Measurements from ENCODE around the gene TRIM72.
"Not testable (repeated sequence)": the region's sequence is repeated elsewhere in the genome, so short reads cannot be mapped to it uniquely, and the experiment has no call there.

Gene TRIM72

DNA sequence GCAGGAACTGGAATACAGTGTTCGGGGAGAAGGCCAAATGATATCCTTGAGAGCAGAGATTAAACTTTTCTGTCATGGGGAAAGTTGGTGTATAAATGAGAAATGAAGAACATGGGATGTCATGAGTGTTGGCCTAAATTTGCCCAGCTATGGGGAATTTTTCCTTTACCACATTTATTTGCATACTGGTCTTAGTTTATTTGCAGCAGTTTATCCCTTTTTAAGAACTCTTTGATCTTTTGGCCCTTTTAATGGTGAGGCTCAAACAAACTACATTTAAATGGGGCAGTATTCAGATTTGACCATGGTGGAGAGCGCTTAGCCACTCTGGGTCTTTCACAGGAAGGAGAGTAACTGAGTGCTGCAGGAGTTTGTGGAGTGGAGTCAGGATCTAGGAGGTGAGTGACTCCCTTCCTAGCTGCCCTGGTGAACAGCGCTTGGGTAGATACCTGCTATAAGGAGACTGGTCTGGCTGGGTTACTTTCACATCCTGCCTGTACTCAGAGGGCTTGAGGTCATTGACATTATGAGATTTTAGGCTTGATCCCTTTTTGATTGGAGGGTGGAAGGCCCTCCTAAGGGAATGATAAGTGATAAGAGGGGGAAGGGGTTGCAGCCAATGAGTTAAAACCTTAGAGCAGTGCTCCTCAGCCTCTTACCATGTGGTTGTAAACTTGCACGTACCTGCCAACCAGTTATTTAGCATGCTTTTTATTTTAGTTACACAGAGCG lies 22.1 kb upstream of the TRIM72 start:
- DNase-seq: no peak

DNA sequence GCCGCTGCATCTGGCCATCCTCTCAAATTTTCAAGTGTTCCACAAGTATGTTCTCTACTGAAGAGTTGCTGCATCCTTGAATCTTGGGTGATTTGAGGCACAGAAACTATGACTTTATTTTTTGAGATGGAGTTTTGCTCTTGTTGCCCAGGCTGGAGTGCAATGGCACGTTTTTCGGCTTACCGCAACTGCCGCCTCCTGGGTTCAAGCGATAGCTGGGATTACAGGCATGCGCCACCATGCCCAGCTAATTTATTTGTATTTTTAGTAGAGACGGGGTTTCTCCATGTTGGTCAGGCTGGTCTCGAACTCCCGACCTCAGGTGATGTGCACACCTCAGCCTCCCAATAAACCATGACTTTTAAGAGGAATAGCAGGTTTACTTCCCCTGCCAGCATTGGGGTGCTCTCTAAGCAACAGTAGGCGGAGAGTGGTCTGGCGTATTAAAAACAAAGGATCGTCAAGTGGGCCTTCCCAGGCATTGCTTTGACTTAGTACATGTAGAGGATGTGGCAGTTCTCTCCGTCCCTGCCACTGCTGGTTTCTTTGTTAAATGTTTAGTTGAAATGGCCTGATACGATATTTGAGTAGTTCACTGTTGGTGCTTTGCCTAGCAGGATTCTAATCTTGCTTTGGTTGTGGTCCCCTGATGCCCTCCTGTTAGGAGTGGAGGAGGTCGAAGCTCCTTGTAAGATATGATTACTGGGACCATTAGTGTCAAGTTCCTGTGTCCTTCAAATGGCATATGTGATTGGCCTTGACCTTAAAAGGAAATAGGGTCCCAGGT lies 20.9 kb upstream of the TRIM72 start:
- no peak for DNase-seq

DNA sequence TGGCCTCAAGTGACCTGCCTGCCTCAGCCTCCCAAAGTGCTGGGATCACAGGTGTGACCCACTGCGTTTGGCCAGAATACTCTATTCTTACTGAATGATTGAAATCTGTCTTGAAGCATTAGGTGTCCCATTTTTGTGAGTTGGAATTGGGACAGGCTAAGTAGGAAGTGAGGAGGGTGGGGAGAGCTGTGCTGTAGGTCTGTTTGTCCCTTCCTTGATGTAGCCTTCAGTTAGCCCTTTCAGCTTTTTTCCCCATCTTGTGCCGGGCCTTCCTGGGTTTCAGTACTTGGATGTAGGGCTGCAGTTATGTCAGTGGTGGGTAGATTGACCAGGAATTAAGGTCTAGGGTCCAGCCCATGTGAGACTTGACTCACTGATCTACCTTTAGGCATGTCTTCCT lies 20.0 kb upstream of the TRIM72 start:
- DNase-seq: no peak

DNA sequence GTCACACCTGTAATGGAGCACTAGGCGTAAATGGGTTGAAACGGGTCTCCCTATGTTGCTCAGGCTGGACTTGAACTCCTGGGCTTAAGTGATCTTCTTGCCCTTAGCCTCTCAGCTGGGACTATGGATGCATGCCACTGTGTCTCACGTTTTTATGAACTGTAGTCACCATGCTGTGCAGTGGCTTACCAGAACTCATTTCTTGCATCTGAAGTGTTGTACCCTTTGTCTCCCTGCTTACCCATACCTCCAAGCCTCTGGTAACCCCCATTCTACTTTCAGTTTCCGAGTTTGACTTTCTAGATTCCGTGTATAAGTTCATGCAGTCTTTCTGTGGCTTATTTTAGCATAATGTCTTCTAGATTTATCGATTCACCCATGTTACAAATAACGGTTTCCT lies 19.0 kb upstream of the TRIM72 start:
- DNase-seq: no peak

DNA sequence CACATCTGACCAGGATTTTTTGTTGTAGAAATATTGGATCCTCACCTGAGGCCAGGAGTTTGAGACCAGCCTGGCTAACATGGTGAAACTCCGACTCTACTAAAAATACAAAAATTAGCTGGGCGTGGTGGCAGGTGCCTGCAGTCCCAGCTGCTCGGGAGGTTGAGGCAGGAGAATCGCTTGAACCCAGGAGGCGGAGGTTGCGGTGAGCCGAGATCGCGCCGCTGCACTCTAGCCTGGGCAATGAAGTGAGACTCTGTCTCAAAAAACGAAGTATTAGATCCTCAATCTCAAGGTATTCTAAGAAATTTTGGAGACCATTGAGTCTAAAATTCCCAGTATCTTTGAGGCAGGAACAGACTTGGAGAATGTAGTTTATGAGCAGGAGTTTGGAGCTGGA lies 18.1 kb upstream of the TRIM72 start:
- not testable (repeated sequence) for DNase-seq

DNA sequence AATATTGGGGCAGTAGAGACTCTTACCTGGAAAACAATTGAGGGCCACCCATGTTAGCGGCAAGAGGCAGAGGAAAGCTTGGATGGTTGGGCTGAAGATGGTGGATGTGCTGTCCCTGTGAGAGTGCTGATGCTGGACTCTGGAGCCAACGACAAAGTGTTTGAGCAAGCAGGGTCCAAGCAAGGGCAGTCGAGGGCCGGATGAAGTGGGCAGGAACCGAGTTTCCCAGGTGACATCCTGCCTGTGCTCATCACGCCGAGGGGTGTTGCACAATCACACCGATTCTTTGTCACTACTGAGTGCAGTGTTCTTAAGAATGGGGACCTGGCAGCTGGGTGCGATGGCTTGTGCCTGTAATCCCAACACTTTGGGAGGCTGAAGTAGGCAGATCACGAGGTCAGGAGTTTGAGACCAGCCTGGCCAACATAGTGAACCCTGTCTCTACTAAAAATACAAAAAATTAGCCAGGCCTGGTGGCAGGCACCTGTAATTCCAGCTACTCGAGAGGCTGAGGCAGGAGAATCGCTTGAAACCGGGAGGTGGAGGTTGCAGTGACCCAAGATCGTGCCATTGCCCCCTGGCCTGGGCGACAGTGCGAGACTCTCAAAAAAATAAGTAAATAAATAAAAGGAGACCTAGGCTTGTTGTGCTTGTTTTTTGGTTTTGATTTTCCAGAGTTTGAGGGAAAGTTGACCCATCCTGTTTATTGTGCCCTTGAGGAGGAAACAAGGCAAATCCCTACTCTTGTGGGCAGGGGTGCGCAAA lies 17.4 kb upstream of the TRIM72 start:
- DNase-seq: no peak

DNA sequence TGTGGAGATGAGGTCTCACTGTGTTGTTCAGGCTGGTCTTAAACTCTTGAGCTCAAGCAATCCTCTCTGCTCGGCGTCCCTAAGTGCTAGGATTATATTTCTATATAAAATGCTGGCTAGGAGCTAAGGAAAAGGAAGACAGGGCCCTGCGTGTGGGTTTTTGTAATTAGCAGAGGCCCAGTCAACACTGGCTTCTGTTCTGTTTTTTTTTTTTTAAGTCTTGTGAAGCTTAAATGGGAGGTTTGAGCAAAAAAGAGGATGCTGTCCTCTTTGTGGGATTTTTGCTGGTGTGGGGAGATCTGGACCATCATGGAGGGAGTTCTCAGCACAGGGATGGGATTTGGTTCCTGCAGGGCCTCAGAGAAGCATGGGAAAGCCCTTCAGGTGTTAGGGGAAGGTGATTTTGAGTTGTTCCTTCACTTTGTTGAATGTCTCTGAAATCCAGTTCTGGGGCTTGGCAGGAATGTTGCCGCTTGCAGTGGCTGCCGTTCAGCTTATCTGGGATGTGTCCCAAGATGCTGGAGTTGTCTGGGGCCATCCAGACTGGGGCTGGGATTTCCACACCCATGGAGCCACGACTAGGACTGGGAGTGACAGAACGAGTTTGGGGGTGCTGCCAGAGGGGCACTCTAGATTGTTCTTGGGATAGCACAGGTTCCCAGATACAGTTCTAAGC lies 15.6 kb upstream of the TRIM72 start:
- DNase-seq: no peak

DNA sequence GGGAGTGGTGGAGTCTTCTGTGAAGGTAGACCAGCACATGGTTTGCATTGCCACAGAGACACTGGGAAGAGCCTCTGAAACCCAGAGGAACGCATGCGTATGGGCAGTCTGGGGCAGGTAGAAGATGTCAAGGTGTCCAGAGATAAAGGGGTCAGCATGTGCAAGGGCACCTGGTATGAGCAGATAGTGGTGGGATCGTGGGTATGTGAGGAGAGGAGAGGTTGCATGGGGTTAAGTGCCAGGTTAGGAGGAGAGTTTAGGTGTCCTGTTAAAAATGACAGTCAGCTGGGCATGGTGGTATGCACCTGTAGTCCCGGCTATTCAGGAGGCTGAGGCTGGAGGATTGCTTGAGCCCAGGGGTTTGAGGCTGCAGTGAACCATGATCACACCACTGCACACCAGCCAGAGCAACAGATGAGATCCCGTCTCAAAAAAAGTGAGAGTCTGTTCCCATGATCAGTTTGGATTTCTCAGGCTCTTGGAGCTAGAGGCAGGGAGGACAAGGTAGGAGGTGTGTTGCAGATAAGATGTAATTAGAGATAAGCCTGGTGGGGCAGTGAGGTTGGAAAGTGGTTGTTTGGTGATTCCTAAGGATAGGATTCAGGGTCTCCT lies 14.4 kb upstream of the TRIM72 start:
- DNase-seq: no peak

DNA sequence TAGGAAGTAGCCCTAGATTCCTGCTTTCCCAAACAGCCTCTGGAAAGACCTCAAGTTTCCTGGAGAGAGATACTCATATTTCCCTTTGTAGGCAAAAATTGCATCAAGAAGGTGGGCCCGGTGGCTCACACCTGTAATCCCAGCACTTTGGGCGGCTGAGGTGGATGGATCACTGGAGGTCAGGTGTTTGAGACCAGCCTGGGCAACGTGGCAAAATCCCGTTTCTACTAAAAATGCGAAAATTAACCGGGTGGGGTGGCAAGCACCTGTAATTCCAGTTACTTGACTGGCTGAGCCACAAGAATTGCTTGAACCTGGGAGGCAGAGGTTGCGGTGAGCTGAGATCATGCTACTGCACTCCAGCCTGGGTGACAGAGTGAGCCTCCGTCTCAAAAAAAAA lies 13.8 kb upstream of the TRIM72 start:
- not testable (repeated sequence) for DNase-seq

DNA sequence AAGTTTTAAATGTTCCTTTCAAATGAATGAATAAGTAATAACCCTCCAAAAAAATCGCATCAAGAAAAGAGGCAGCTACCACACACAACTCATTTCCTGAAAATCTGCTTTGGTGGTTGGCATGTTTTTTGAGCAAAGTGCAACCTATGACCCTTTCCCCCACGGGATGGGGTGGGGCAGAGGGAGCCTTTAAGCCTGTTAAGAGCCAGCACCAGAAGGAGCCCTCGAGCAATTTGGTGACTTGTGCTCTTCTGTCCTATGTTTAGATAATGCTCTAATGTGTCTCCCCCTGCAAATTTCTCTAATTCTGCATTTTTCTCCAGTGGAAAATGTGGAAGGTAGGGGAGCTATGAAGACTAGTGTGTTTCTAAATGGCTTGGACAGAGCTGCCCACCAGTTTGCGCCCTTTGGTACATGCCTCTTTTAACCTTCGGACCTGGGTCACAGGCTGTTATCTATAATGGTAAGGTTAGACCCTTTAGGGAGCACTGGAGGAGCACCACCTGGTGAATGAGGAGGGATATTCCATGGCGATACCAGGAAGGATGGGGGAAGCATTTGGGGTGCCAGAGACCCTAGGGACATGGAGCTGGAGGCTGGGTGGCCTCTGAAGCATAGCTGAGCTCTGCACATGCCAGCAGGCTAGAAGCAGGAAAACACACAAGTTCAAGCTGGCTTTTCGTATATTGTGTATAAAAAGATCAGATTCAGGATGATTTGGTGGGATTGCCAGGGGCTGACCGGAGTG lies 12.9 kb upstream of the TRIM72 start:
- DNase-seq: no peak

DNA sequence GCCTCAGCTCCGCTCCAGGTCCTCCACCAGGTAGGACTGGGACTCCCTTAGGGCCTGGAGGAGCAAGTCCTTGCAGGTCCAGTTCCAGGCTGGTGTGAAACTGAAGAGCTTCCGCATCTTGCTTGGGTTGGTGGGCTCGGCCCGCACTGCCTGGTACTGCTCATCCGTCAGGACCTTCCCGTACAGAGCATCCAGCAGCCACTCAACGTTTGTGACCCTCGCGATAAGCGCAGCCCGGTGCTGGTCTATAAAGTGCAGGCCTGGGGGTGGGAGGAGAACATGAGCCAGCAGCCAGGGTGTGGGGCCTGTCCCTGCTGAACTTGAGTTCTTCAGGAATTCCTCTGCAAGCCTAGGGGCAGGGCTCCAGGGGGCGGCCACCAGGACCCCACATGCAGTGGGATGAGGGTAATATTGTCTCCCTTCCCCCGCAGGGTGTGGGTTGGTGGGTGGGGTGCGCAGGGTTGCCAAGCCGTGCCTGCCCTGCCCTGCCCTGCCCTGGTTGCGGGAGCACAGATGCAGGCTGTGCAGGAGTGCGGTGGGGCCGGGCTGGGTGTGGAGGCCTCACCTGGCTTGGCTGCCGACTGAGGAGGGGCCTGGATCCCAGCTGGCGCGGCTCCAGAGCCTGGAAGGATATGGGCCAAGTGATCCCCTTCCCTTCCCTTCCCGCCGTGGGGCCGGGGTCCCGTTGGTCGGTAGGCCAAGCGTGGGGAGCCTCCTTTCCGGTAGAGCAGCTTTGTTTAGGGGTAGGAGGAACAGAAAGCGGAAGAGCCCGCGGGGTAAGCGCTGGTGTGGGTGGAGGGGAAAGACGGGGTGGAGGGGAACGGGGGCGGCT lies 12.1 kb upstream of the TRIM72 start:
- DNase-seq: no peak

DNA sequence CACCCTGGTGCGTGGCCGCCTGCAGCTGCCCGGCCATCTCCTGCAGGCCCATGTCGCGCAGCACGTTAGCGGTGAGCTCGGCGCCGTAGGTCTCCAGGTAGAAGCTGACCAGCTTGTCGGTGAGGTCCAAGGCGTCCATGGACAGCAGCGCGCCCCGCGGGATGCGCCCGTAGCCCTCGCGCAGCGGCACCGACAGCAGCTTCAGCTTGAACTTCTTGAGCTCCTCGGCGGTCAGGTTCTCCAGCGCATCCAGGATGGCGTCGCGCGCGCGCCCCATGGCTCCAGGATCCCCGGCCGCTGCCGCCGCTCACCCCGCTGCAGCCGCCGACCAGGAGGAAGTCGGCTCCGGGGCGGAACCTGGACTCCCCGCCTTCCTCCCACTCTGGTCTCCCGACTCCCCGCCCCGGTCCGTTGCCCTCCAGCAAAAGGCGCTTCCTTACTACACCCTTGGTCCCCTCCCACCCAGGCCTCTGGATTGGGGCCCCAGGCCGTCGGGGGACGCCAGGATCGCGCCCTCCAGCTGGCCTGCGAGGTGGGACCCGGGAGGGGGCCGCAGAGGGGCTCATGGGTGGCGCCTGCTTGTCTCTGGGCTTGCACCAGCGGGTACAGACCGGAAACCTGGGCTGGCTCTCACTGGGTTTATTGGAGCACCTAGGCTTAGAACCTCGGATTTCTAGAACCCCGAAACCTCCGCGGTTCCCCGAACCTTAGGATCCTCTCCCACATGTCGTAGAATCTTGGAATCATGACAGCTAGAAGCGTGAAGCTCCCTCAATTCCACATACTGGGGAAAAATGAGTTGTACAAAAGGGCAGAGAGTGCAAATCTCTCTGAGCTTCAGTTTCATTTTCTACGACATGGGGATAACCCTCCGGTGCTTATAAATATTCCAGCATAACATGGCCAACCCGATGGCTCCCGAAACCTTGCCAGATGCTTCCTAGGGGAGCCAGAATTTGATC lies 11.2 kb upstream of the TRIM72 start, which contains the start of gene PYCARD:
TSS of gene PYCARD (minus strand) at position 347 of the 962 bp plus-strand sequence. CDS start at position 277, 70 bp downstream.
- DNase-seq: no peak

DNA sequence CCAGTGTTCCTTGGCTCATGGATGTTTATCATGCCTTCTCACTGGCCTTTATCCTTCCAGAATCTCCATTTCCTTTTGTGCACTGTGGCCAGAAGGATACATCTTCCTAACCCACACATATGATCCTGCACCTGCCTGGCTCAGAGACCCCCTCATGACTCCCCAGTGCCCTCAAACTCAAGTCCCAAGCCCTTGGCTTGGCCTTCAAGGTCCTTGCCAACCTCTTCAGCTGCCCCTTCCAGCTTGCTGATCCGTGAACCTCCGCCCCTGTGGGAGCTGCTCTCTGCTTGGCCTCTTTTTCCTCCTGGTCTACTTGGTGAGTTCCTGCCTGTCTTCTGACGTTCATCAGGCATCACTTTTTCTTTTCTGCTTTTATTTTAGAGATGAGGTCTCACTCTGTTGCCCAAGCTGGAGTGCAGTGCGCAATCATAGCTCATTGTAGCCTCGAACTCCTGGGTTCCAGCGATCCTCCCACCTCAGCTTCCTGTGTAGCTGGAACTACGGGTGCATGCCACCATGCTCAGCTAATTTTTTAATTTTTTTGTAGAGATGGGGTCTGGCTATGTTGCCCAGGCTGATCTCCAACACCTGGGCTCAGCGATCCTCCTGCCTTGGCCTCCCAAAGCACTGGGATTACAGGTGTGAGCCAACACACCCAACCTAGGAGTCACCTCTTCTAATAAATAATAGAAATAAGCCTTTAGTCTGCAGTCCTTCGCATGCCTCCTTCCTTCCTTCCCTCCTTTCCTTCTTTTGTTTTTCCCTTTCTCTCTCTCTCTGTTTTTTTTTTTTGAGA lies 8.8 kb upstream of the TRIM72 start:
- no peak for DNase-seq

DNA sequence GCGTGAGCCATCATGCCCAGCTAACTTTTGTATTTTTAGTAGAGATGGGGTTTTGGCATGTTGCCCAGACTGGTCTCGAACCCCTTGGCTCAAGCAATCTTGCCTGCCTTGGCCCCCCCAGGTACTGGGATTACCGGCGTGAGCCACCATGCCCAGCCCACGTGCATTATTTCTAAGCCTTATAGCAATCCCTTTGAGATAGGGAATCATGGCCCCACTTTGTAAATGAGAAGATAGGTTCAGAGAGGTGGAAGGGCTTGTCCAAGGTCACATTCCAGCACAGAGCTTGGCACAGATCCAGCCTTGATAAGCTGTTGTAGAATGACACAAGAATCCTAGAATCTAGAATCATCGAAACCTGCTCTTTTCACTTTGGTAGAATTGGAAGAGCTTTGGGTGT lies 7.1 kb upstream of the TRIM72 start:
- DNase-seq: no peak

DNA sequence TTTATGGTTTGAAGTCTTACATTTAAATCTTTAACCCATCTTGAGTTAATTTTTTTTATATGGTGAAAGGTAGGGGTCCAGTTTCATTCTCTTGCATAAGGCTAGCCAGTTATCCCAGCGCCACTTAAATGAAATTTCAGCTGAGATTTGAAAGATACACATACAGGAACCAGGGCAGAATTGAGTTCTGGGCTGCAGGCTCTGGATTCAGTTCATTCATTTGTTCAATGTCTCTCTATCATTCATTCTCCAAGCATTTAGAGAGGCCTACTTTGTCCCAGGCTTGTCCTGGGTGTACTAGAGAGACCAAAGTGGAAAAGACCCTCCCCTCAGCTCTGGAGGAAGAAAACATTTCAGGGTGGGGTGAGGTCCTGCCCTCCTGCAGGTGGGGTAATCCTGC lies 577 bp upstream of the TRIM72 start:
- DNase-seq: no peak

DNA sequence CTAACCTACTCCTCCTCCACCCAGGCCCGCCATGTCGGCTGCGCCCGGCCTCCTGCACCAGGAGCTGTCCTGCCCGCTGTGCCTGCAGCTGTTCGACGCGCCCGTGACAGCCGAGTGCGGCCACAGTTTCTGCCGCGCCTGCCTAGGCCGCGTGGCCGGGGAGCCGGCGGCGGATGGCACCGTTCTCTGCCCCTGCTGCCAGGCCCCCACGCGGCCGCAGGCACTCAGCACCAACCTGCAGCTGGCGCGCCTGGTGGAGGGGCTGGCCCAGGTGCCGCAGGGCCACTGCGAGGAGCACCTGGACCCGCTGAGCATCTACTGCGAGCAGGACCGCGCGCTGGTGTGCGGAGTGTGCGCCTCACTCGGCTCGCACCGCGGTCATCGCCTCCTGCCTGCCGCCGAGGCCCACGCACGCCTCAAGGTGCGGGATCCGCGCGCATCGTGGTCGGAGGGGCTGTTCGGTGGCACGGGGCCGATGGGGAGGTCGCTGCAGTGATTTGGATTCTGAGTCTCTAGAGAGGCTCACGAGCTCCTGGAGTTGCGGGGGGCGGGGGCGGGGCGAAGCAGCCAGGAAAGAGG lies 878 bp downstream of the TRIM72 start:
- no peak for DNase-seq

DNA sequence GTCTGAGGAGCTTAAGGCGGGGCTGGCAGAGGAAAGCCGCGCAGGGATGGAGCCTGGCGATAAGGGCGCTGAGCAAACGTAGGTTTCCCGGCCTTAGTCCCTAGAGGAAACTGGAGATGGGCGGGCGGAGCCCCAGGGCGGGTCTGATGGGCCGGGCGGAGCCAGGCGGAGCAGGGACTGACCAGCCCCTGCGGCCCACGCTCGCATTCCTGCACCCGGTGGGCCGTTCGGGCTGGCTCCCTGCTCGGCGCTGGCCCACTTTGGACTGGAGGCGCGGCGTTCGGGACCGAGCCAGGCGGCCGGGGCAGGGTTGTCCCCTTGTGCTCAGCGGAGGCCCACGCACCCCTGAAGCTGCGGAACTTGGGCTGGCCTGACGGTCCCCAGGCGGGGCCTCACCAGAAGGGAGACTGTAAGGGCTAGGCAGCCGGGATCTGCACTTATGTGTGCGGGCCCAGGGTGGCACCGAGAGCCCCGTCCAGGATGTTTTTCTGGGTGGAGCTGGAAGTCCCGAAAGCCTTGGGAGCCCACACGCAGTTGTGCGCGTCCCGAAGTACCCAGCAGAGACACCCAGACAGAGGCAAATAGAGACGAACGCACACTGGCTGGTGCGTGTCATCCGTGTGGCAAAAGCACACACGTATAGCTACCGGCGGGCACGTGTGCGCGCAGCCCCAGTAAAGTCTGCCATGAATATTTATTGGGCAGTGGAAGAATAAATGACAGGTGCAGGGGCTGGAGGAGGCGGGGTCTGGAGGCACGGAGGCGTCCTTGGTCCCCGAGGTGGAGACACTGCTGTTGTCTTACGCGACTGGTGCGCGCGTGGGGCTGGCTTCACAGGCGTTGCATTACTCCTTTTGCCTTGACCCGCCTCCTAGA lies 1.6 kb downstream of the TRIM72 start:
- no peak for DNase-seq

Measured in DMS 273 treated with DMSO at 0.1 percent for 48 hours (cell line).